Mesothelial cell of epicardium (in vitro differentiated cells): ENCODE data around the gene SGPP1. TPM values are rescaled to one million over a fixed set of nuclear protein-coding genes. Genes with fewer than 3 reads are reported as not detected.

Source experiments
- DNase-seq, 2 experiments: peaks; one replicate each; pipeline ENCODE4 v3.0.0; 2021; ENCODE audit warnings: low spot score in 2 of 2; ENCODE audit not compliant: unreplicated experiment in 2 of 2
- H3K27ac Mint-ChIP-seq: 2 replicates; pipeline ENCODE4 v1.8.0; 2021; ENCODE audit warnings: mixed read lengths
- H3K27me3 Mint-ChIP-seq: 2 replicates; pipeline ENCODE4 v1.8.0; 2021; ENCODE audit warnings: low read depth, mixed read lengths
- H3K36me3 Mint-ChIP-seq: 2 replicates; pipeline ENCODE4 v1.8.0; 2021; ENCODE audit warnings: mixed read lengths
- H3K4me1 Mint-ChIP-seq: 2 replicates; pipeline ENCODE4 v1.8.0; 2021; ENCODE audit warnings: mixed read lengths
- H3K4me3 Mint-ChIP-seq: 2 replicates; pipeline ENCODE4 v1.8.0; 2021; ENCODE audit warnings: mild to moderate bottlenecking, moderate library complexity, mixed read lengths
- H3K9me3 Mint-ChIP-seq: 2 replicates; pipeline ENCODE4 v1.8.0; 2021; ENCODE audit warnings: mixed read lengths
- total RNA-seq: library from RNA; stranded (reverse); gene quantifications from 3 replicates; pipeline ENCODE4 v1.2.1, GENCODE V29; 2021
- TF ChIP-seq, protein P1 (sequence below): fragments of 200-600 bp; sonication (generic); IDR thresholded peaks from one replicate; pipeline ENCODE4 v1.5.0; 2021; ENCODE audit warnings: antibody characterized with exemption; ENCODE audit not compliant: unreplicated experiment

The SGPP1 gene
- total RNA-seq, 1 donor from 2014 or later: 15.8 TPM

DNA sequence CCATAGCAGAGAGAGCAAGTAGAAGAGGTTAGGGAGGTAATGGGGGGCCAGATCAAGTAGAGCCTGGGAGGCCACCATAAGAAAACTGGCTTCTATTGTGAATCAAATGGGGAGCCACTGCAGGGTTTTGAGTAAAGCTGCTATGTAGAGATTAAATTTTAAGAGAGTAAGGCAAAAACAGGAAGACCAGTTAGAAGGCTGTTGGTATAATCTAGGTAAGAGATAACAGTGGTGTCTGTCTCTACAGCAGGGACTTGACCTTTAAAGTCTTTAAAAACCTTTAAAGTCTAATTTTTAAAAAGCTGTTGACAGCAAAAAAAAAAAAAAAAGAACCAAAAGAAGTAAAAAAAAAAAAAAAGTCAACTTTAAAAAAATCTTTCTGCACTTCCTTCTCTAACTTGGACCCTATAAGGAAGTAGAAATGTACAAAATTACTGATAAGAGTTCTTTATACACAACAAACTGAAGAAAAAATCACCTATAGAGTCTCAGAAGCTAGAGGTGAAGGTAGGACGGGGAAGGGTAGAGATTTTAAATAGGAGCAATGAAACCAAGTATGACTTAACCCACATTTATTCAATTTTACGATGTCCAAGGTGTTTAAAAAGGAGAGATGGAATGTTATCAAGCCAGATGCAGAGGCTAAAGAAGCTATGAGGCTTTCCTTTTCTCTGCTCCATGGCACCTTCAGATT is 26.1 kb downstream of the SGPP1 start:
- Mint-ChIP-seq H3K4me3 (no peak overlapping the region), H3K4me1 (peaks cover 9% of the 10 kb centered on the region), H3K27ac (peak overlapping the region; percentile 43), H3K9me3 (peaks cover 5% of the 10 kb centered on the region), H3K27me3 (no peaks in the 10 kb centered on the region), H3K36me3 (peaks cover 6% of the 10 kb centered on the region)
- DNase-seq: no peak
- TF ChIP-seq, protein P1, sequence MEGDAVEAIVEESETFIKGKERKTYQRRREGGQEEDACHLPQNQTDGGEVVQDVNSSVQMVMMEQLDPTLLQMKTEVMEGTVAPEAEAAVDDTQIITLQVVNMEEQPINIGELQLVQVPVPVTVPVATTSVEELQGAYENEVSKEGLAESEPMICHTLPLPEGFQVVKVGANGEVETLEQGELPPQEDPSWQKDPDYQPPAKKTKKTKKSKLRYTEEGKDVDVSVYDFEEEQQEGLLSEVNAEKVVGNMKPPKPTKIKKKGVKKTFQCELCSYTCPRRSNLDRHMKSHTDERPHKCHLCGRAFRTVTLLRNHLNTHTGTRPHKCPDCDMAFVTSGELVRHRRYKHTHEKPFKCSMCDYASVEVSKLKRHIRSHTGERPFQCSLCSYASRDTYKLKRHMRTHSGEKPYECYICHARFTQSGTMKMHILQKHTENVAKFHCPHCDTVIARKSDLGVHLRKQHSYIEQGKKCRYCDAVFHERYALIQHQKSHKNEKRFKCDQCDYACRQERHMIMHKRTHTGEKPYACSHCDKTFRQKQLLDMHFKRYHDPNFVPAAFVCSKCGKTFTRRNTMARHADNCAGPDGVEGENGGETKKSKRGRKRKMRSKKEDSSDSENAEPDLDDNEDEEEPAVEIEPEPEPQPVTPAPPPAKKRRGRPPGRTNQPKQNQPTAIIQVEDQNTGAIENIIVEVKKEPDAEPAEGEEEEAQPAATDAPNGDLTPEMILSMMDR: no peak

DNA sequence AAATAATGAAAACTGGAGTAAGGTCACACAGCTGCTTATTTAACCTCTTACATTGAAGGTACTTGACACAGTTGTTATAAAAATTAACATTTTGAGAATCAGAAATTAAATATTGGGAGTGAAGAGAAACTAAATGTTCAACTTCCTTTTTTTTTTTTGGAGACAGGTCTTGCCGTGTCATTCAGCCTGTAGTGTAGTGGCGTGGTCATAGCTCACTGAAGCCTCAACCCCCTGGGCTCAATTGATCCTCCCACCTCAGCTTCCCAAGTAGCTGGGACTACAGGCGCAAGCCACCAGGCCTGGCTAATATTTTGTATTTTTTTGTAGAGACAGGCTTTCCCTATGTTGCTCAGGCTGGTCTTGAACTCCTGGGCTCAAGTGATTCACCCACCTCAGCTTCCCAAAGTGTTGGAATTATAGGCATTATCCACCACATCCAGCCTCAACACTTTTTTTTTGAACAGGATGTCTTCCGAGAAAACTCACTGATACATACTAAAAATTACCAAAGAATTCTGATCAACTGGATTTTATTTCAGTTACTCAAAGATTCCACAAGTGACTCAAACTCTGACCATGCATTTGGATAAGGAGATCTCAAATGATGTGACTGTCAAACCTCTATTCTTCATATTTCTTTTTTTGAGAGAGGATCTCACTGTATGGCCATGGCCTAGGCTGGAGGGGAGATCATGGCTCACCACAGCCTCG is 35.4 kb downstream of the SGPP1 start:
- TF ChIP-seq, protein P1: no peak
- H3K27ac Mint-ChIP-seq: peak overlapping the region; percentile 12
- H3K4me3 Mint-ChIP-seq: no peak overlapping the region
- H3K27me3 Mint-ChIP-seq: no peaks in the 10 kb centered on the region
- H3K4me1 Mint-ChIP-seq: peaks cover 8% of the 10 kb centered on the region
- no peaks in the 10 kb centered on the region for H3K9me3 Mint-ChIP-seq
- H3K36me3 Mint-ChIP-seq: peaks cover 12% of the 10 kb centered on the region
- DNase-seq: no peak

DNA sequence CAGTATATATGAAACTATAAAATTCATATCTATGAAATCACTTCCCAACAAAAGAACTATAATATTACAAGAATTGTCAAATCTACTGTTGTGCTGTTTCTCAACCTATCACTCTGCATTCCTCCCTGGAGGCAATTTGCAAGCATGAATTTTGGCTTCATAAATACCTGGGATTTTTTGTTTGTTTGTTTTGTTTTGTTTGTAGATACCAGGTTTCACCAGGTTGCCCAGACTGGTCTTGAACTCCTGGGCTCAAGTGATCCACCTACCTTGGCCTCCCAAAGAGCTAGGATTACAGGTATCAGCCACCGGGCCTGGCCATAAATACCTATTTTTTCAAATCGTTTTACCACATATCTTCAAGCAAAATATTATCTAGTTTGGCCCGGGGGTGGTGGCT is 38.7 kb downstream of the SGPP1 start:
- Mint-ChIP-seq H3K36me3 (peaks cover 12% of the 10 kb centered on the region), H3K27me3 (no peaks in the 10 kb centered on the region), H3K4me3 (no peak overlapping the region), H3K9me3 (no peaks in the 10 kb centered on the region), H3K27ac (no peak overlapping the region), H3K4me1 (peaks cover 6% of the 10 kb centered on the region)
- TF ChIP-seq, protein P1: no peak
- DNase-seq: no peak

DNA sequence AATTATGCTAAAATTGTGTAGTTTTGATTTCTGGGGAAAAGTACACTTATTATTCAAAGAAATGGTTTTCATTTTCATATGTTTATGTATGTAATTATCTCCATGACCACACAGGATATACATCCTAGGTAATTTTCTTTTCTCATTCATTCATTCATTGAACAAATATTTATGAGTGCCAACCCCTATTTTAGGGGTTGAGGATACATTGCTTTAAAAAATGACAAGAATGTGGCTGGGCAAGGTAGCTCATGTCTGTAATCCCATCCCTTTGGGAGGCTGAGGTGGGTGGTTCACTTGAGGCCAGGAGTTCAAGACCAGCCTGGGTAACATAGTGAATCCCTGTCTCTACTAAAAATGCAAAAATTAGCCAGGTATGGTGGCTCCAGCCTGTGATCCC is 40.9 kb downstream of the SGPP1 start:
- Mint-ChIP-seq H3K27me3 (no peaks in the 10 kb centered on the region), H3K4me3 (no peak overlapping the region), H3K27ac (no peak overlapping the region), H3K4me1 (peaks cover 8% of the 10 kb centered on the region), H3K36me3 (peaks cover 11% of the 10 kb centered on the region), H3K9me3 (no peaks in the 10 kb centered on the region)
- DNase-seq: no peak
- TF ChIP-seq, protein P1: no peak

DNA sequence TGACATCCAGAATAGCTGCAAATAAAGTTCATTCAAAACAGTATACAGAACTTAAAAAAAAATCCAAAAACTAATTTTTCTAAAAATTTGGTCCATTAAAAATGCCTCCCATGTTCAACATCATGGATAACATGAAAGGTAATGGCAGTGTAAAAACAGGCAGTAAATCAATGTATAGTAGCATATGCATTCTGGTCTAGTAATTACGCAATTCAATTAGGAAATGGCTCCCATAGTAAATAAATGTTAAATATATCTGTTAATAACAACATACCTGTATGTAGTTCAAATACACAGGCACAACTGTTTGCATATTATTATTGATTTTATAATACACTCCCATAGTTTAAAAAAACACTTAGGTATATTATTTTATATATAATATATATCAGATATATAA is 42.5 kb downstream of the SGPP1 start:
- DNase-seq: no peak
- H3K36me3 Mint-ChIP-seq: peaks cover 9% of the 10 kb centered on the region
- H3K4me1 Mint-ChIP-seq: peaks cover 2% of the 10 kb centered on the region
- no peak overlapping the region for H3K27ac Mint-ChIP-seq
- no peaks in the 10 kb centered on the region for H3K9me3 Mint-ChIP-seq
- TF ChIP-seq, protein P1: no peak
- H3K27me3 Mint-ChIP-seq: no peaks in the 10 kb centered on the region
- H3K4me3 Mint-ChIP-seq: no peak overlapping the region
